Lower lobe of right lung (tissue), 2 donors: ENCODE measurements around the gene STX1A. TPM values are rescaled to one million over a fixed set of nuclear protein-coding genes. Genes with fewer than 3 reads are reported as not detected.
"Not testable (repeated sequence)": the region's sequence is repeated elsewhere in the genome, so short reads cannot be mapped to it uniquely, and the experiment has no call there.

Experiments
- ATAC-seq, 2 donors: fragments of 200-7000 bp; cut with Tn5 transposase; one replicate each; pipeline ENCODE4 v1.9.1; 2020 to 2022; ENCODE audit warnings: mild to moderate bottlenecking in 2 of 2, moderate library complexity in 2 of 2
- DNase-seq: peaks from one replicate; pipeline ENCODE4 v3.0.0-alpha.2; 2020
- H3K27ac ChIP-seq: fragments of 200-600 bp; one replicate; pipeline ENCODE4 v1.8.0; 2022
- H3K27me3 ChIP-seq: fragments of 200-600 bp; one replicate; pipeline ENCODE4 v1.8.0; 2022; ENCODE audit warnings: low read depth
- H3K36me3 ChIP-seq: fragments of 200-600 bp; one replicate; pipeline ENCODE4 v1.8.0; 2022; ENCODE audit warnings: mild to moderate bottlenecking
- H3K4me1 ChIP-seq: fragments of 200-600 bp; one replicate; pipeline ENCODE4 v1.8.0; 2022
- H3K4me3 ChIP-seq: fragments of 200-600 bp; one replicate; pipeline ENCODE4 v1.8.0; 2022; ENCODE audit warnings: mild to moderate bottlenecking
- H3K9me3 ChIP-seq: fragments of 200-600 bp; one replicate; pipeline ENCODE4 v1.8.0; 2022
- CTCF ChIP-seq: fragments of 200-600 bp; IDR thresholded peaks from one replicate; pipeline ENCODE4 v1.8.0; 2022; ENCODE audit warnings: antibody characterized with exemption, mild to moderate bottlenecking
- intact Hi-C: fragments of 100-400 bp; cut with DNase I; formaldehyde crosslinking; loops from one replicate; pipeline ENCODE4 v1.11.0; 2022
- total RNA-seq: library from RNA; stranded (reverse); fragmentation: NEBNext Ultra II Directional; extraction: Animal tissue kit (Norgen Biotek cat#: 25700); gene quantifications from one replicate; pipeline ENCODE4 v1.2.1, GENCODE V29; 2021
- donor health status: DM: no; HTN: yes; CAD: no; lungs with severe emphysema.

Gene STX1A
- total RNA-seq, 1 donor from 2014 or later: 6.6 TPM

- no peak overlapping the region for H3K27ac ChIP-seq
- DNase-seq (no peak), ATAC-seq (no peak)
- peaks cover 37% of the 10 kb centered on the region for H3K4me1 ChIP-seq
- no peaks in the 10 kb centered on the region for H3K27me3 ChIP-seq
- H3K9me3 ChIP-seq: no peaks in the 10 kb centered on the region
- intact Hi-C loops: no loop called here
- H3K36me3 ChIP-seq: peaks cover 14% of the 10 kb centered on the region
- TF ChIP-seq CTCF: no peak
- no peak overlapping the region for H3K4me3 ChIP-seq
Observed at GRCh38 chr7:73680501-73680900, 39.0 kb downstream of the STX1A start.

- no peak for ATAC-seq
- Histone ChIP-seq H3K9me3 (no peaks in the 10 kb centered on the region), H3K36me3 (peaks cover 14% of the 10 kb centered on the region), H3K27me3 (no peaks in the 10 kb centered on the region), H3K4me3 (no peak overlapping the region), H3K27ac (no peak overlapping the region), H3K4me1 (peaks cover 36% of the 10 kb centered on the region)
- DNase-seq: no peak
- no peak for TF ChIP-seq CTCF
- intact Hi-C loops: no loop called here
Observed at GRCh38 chr7:73679709-73680108, 39.8 kb downstream of the STX1A start.

- no peak for ATAC-seq
- TF ChIP-seq CTCF: no peak
Observed at GRCh38 chr7:73678862-73679261, 40.6 kb downstream of the STX1A start.

GRCh38 chr7:73676062-73676461 lies 43.4 kb downstream of the STX1A start:
- ATAC-seq, DNase-seq, H3K4me3 ChIP-seq, H3K9me3 ChIP-seq, H3K27me3 ChIP-seq, intact Hi-C loops, H3K27ac ChIP-seq: not testable (repeated sequence)
- Histone ChIP-seq H3K36me3 (peaks cover 14% of the 10 kb centered on the region), H3K4me1 (peaks cover 12% of the 10 kb centered on the region)

More at GRCh38 chr7:73678862-73679261, 40.6 kb downstream of the STX1A start:
- H3K36me3 ChIP-seq: peaks cover 14% of the 10 kb centered on the region
- H3K27ac ChIP-seq: no peak overlapping the region
- H3K9me3 ChIP-seq: no peaks in the 10 kb centered on the region
- no peak overlapping the region for H3K4me3 ChIP-seq
- DNase-seq: no peak
- peaks cover 28% of the 10 kb centered on the region for H3K4me1 ChIP-seq
- no peaks in the 10 kb centered on the region for H3K27me3 ChIP-seq
- intact Hi-C loops: no loop called here

GRCh38 chr7:73674468-73675124 lies 44.9 kb downstream of the STX1A start:
- Histone ChIP-seq H3K27me3 (no peaks in the 10 kb centered on the region), H3K27ac (no peak overlapping the region), H3K36me3 (peaks cover 14% of the 10 kb centered on the region), H3K9me3 (no peaks in the 10 kb centered on the region), H3K4me3 (no peak overlapping the region), H3K4me1 (no peaks in the 10 kb centered on the region)
- ATAC-seq (no peak), DNase-seq (no peak)
- intact Hi-C loops: no loop called here
- TF ChIP-seq CTCF: no peak

GRCh38 chr7:73671857-73672445 lies 47.5 kb downstream of the STX1A start:
- Histone ChIP-seq H3K27me3 (no peaks in the 10 kb centered on the region), H3K9me3 (no peaks in the 10 kb centered on the region), H3K36me3 (no peaks in the 10 kb centered on the region), H3K4me1 (peaks cover 8% of the 10 kb centered on the region), H3K4me3 (no peak overlapping the region), H3K27ac (no peak overlapping the region)
- DNase-seq: no peak
- intact Hi-C loops: no loop called here
- no peak for ATAC-seq
- TF ChIP-seq CTCF: no peak
